ENCODE results near the gene ATXN1. TPM values are rescaled to one million over a fixed set of nuclear protein-coding genes. Genes with fewer than 3 reads are reported as not detected.

Gene ATXN1
- total RNA-seq, 1 donor from 2014 or later = 71.2 TPM

GRCh38 chr6:16336911-16337294 lies 424.4 kb downstream of the ATXN1 start:
- no peak for TF ChIP-seq CTCF (IDR thresholded peaks at IDR 0.05)
- Histone ChIP-seq H3K36me3 (no peaks in the 10 kb centered on the region), H3K27me3 (no peaks in the 10 kb centered on the region), H3K27ac (no peak overlapping the region), H3K9me3 (no peaks in the 10 kb centered on the region), H3K4me1 (peaks cover 45% of the 10 kb centered on the region), H3K4me3 (no peak overlapping the region)
- intact Hi-C loops (cut with DNase I) = loop anchor here (10.0 kb wide), 1 partner anchor 428 kb away; the partner anchor contains the start of gene ATXN1
- ATAC-seq (no peak), DNase-seq (no peak)

- intact Hi-C loops (cut with DNase I) = loop anchor here (10.0 kb wide), 1 partner anchor 429 kb away; the partner anchor contains the start of gene ATXN1
- no peaks in the 10 kb centered on the region for H3K9me3 ChIP-seq
- no peak for ATAC-seq
- no peak overlapping the region for H3K4me3 ChIP-seq
- DNase-seq = no peak
- H3K27ac ChIP-seq = no peak overlapping the region
- H3K36me3 ChIP-seq = no peaks in the 10 kb centered on the region
- no peak for TF ChIP-seq CTCF (IDR thresholded peaks at IDR 0.05)
- peaks cover 51% of the 10 kb centered on the region for H3K4me1 ChIP-seq
- no peaks in the 10 kb centered on the region for H3K27me3 ChIP-seq
Observed at GRCh38 chr6:16336056-16336818, 425.0 kb downstream of the ATXN1 start.

- Histone ChIP-seq H3K36me3 (no peaks in the 10 kb centered on the region), H3K9me3 (no peaks in the 10 kb centered on the region), H3K4me3 (no peak overlapping the region), H3K27ac (no peak overlapping the region), H3K4me1 (peaks cover 51% of the 10 kb centered on the region), H3K27me3 (no peaks in the 10 kb centered on the region)
- DNase-seq (no peak), ATAC-seq (no peak)
- no peak for TF ChIP-seq CTCF (IDR thresholded peaks at IDR 0.05)
- intact Hi-C loops (cut with DNase I) = loop anchor here (10.0 kb wide), 1 partner anchor 430 kb away; the partner anchor contains the start of gene ATXN1
Observed at GRCh38 chr6:16335176-16335575, 426.1 kb downstream of the ATXN1 start.

- H3K4me1 ChIP-seq = peaks cover 51% of the 10 kb centered on the region
- no peaks in the 10 kb centered on the region for H3K9me3 ChIP-seq
- no peak overlapping the region for H3K4me3 ChIP-seq
- no peak for TF ChIP-seq CTCF (IDR thresholded peaks at IDR 0.05)
- no peak overlapping the region for H3K27ac ChIP-seq
- no peaks in the 10 kb centered on the region for H3K36me3 ChIP-seq
- no peaks in the 10 kb centered on the region for H3K27me3 ChIP-seq
- ATAC-seq (peak; percentile 49), DNase-seq (no peak)
- intact Hi-C loops (cut with DNase I) = loop anchor here (10.0 kb wide), 1 partner anchor 430 kb away; the partner anchor contains the start of gene ATXN1
Observed at GRCh38 chr6:16334671-16335070, 426.6 kb downstream of the ATXN1 start.

- H3K4me1 ChIP-seq = peaks cover 44% of the 10 kb centered on the region
- no peaks in the 10 kb centered on the region for H3K27me3 ChIP-seq
- H3K27ac ChIP-seq = no peak overlapping the region
- TF ChIP-seq CTCF (IDR thresholded peaks at IDR 0.05) = no peak
- ATAC-seq = peak; percentile 34
- intact Hi-C loops (cut with DNase I) = loop anchor here (10.0 kb wide), 1 partner anchor 431 kb away; the partner anchor contains the start of gene ATXN1
- no peak overlapping the region for H3K4me3 ChIP-seq
- DNase-seq = no peak
- H3K36me3 ChIP-seq = no peaks in the 10 kb centered on the region
- H3K9me3 ChIP-seq = no peaks in the 10 kb centered on the region
Observed at GRCh38 chr6:16333580-16333979, 427.7 kb downstream of the ATXN1 start.

All from upper lobe of right lung (tissue), 1 donor.